GM18951 (cell line): ENCODE results near the gene C1QTNF1.

Experiments
- POLR2A ChIP-seq: IDR thresholded peaks from 4 replicates; pipeline ENCODE4 v1.6.1; 2011; ENCODE audit warnings: mild to moderate bottlenecking; ENCODE audit not compliant: insufficient read length, insufficient read depth; ENCODE audit errors: extremely low read depth
- in situ Hi-C: fragments of 300-500 bp; cut with MboI; formaldehyde crosslinking; loops from one replicate; pipeline ENCODE4 v1.12.0; 2022; ENCODE audit warnings: low sequenced_read_pairs, mixed read lengths, inconsistent platforms; ENCODE audit not compliant: unreplicated experiment

C1QTNF1 gene

DNA sequence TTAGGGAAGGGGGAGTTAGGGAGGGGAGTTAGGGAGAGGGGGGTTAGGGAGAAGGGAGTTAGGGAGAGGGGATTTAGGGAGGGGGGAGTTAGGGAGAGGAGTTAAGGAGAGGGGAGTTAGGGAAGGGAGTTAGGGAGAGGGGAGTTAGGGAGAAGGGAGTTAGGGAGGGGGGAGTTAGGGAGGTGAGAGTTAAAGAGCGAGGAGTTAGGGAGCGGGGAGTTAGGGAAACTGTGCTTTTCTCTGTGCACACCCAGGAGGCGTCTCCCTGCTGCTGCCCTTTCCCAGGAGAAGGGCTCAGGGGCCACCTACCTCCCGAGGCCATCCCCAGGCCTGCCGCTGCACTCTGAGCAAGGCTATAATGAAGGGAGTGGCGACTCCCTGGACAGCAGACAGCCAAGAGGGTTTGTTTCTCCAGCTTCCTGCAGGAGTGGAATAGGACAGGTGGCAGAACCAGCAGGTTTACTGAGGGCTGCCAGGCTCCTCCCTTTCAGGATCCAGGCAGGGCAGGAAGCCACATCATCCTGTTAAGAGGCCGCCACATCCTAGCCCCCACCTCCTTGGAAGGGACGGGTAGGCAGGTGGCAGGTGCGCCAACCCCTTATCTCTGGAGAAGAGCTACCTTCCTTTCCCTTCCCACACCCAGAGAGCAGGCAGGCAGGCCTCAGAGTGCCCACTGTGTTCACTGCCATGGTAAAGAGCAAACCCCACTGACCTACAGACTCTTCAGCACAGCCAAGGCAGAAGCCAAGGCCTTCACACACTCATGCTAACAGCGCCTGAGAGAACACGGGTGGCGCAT is 18.7 kb upstream of the C1QTNF1 start:
- in situ Hi-C loops = no loop called here
- TF ChIP-seq POLR2A = no peak

DNA sequence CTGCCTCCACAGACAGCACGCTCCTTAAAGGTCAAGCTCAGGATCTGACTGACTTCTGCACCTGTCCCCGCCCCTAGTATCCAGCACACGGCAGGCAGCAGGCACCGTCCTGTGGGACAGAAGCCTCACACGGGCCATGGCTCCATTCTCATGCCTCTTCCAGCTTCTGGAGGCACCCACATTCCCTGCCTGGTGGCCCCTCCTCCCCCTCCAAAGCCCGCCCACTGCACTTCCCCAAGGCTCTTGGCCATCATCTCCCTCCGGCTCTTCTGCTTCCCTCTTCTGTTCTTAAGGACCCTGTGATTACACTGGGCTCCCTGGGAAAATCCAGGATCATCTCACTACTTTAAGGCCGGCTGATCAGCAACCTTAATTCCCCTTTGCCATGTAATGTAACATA is 17.9 kb upstream of the C1QTNF1 start:
- TF ChIP-seq POLR2A = no peak
- in situ Hi-C loops = no loop called here

DNA sequence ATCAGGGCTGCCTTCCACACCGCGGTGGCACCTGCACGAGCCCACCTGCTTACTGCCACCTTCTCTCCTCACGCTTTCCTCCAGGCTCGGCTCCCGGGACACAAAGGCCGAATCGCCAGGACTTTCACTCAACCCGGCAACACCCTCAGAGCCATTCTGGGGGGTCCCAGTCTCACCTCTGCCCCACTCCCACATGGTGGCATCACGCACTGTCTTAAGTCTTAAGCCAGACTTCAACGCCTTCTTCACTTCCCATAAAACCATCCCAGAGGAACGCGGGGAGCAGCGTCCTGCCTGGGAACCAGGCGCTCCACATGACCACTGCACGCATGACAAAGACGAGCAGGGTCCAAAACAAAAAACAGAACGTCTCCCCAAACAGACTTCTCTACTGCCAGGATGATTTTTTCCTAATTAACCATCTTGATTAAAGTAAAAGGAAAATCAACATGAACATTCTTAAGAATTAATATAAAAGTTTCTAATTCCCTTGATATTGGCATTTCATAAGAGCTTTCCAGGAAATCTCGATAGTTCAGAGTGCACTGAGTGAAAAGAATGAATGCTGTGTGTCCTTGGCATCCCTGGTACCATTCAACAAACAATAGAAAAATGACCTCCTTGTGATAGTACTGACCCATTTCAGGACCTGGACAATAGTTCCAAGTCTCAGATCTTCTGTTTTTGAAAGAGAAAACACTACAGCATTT is 17.0 kb upstream of the C1QTNF1 start:
- no peak for TF ChIP-seq POLR2A
- in situ Hi-C loops = no loop called here

GRCh38 chr17:79007504-79008381 is 16.2 kb upstream of the C1QTNF1 start:
- in situ Hi-C loops = no loop called here
- TF ChIP-seq POLR2A = no peak

DNA sequence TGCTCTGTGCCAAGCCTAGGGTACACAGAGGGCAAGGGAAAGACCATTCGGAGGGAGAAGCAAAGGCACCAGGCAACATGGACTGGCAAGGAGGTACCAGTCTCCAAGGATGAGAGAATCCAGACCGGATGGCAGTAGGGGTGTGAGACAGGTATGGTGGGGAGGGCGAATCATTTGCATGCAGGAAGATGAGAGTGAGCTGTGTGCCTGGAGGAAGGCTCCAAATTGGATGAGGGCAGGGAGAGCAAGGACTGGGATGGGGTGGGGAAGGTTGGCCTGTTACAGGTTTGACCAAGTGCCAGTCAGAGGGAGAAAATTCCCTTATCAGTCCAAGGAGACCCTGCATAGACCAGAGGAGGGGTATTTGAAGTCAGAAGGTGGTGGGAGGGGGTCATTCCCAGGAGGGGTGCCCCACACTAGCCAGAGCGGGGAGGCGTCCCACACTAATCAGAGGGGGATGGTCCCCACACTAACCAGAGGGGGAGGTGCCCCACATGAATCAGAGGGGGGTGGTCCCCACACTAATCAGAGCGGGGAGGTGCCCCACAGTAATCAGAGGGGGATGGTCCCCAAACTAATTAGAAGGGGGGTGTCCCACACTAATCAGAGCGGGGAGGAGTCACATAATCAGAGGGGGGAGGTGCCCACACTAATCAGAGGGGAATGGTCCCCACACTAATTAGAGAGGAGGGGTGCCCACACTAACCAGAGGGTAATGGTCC is 15.1 kb upstream of the C1QTNF1 start:
- in situ Hi-C loops = no loop called here

GRCh38 chr17:79009397-79010303 is 14.3 kb upstream of the C1QTNF1 start, which contains the start of gene CANT1:
Gene CANT1 (minus strand): TSS chr17:79009764. CDS start chr17:78997622, 12,142 bp downstream.
- in situ Hi-C loops = no loop called here
- peak; percentile 81 for TF ChIP-seq POLR2A

More for the DNA sequence above, 15.1 kb upstream of the C1QTNF1 start:
- no peak for TF ChIP-seq POLR2A

GRCh38 chr17:79010304-79010646 is 13.7 kb upstream of the C1QTNF1 start:
- TF ChIP-seq POLR2A = no peak
- in situ Hi-C loops = no loop called here

DNA sequence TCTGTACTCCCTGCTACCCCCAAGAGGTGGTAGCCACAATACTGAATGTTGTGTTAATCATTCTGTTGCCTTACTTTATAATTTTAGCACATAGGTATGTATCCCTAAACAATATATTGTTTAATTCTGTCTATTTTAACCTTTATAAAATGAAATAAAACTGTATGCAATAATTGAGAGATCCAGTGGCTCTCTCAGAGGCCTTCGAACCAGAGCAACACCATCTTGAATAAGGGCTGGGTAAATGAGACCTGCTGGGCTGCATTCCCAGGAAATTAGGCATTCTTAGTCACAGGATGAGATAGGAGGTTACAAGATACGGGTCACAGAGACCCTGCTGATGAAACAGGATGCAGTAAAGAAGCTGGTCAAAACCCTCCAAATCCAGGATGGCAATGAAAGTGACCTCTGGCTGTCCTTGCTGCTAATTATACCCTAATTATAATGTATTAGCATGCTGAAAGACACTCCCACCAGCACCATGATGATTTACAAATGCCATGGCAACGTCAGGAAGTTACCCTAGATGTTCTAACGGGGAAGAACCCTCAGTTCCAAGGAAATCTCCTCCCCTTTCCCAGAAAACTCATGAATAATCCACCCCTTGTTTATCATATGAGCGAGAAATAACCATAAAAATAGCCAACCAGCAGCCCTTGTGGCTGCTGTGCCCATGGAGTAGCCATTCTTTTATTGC is 12.4 kb upstream of the C1QTNF1 start:
- in situ Hi-C loops = no loop called here
- no peak for TF ChIP-seq POLR2A

GRCh38 chr17:79012563-79013134 is 11.3 kb upstream of the C1QTNF1 start:
- TF ChIP-seq POLR2A = no peak
- in situ Hi-C loops = no loop called here

DNA sequence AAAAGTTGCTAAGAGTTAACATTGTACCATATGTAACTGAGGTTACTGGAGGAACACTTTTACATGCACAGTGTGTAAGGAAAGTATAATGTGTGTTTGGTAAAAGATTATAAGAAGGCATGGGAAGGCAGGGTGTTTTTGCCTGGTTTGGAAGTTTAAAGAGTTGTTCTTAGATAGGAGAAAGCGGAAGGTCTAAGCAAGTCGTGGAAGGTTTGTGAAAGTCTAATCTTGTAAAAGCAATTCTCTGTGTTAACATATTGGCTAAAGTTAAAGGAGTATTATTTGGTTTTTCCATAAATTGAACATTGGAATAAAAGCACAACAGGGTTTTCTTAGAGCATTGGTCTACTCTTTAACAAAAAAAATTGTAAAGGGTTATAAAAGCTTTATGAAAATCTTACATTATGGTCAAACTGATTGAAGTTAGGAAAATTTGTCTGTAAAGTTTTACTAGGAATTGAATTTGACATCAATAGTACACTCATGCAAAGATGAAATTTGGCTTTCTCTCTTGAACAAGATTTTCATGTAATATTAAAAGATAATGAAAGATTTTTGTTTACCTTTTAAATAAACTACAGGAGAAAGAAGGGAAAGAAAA is 9.7 kb upstream of the C1QTNF1 start:
- in situ Hi-C loops = no loop called here
- TF ChIP-seq POLR2A = no peak
